Erythroblast (primary cell): ENCODE measurements around the gene TES.

Experiments used
- DNase-seq, 2 experiments: peaks; one replicate each; lab custom pipeline; 2025; lab: John Stamatoyannopoulos, UW
- GATA1 ChIP-seq: IDR thresholded peaks from 2 replicates; pipeline ENCODE4 v1.6.1; 2011; ENCODE audit warnings: low read depth, mild to moderate bottlenecking, control low read depth, low read length, moderate library complexity
- POLR2A ChIP-seq: IDR thresholded peaks from 2 replicates; pipeline ENCODE4 v1.6.1; 2011; ENCODE audit warnings: mild to moderate bottlenecking, low read length

Gene TES

DNA sequence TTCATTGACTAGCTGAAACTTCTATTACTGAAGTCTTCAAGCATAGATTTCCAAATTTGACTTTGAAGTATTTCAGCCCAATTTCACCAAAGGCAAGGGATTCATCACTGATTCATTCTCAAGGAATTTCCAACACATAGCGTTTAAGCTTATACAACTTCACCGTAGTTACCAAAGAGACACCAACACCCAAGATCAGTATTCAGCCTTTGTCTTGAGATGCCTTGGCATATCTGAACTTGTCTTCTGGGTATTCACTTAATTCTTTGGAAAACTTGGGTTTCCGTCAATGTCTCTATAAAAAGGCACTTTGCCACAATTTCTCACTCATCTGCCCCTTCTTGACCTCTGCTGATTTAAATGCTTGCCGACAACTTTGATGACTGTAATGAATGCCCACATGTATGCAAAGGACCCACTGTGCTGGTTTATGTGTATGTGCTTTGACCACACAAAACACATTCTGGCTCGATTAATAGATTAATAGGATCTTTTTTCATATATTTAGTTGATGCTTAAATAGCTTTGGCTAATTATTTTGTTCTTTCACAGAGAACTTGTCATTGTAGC lies 49.6 kb downstream of the TES start:
- no peak for TF ChIP-seq POLR2A
- TF ChIP-seq GATA1, result no peak
- DNase-seq, result no peak

DNA sequence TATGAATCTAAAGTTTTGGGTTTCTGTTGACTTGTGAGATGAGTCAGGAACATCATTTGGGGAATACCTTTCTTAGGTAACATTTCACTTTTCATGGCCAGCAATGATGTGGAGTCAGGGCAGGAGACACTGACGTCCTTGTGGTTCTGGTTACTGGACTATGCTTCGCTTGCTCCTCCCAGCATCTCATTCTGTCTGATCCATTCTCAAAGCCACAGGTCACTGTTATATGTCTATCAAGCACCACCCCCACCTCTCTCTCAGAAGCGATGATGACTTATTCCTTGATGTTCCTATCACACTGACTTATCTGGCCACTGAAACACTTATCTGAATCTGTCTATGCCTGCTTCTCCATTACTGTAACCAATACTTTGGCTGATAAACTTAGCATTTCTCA lies 51.6 kb downstream of the TES start:
- TF ChIP-seq POLR2A (no peak), GATA1 (no peak)

DNA sequence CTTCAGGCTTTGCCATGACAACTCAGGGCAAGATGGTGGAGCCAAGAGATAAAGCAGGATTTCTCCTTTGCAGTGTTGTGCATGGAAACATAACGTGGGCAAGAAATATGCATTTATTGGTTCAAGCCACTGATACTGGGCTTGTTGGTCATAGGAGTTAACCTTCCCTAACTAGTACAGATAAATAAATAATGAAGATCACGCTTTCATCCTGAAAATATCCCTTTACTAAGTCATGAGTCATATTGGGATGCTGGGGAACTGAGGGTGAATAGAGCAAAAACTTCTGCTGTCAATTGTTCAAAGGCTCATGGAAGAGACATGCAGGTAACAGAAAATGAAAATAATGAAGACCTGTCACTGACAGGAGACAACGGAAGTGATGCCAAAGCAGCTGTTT lies 55.5 kb downstream of the TES start:
- no peak for TF ChIP-seq GATA1
- no peak for TF ChIP-seq POLR2A
- DNase-seq, result no peak

More for the DNA sequence above, 51.6 kb downstream of the TES start:
- no peak for DNase-seq

DNA sequence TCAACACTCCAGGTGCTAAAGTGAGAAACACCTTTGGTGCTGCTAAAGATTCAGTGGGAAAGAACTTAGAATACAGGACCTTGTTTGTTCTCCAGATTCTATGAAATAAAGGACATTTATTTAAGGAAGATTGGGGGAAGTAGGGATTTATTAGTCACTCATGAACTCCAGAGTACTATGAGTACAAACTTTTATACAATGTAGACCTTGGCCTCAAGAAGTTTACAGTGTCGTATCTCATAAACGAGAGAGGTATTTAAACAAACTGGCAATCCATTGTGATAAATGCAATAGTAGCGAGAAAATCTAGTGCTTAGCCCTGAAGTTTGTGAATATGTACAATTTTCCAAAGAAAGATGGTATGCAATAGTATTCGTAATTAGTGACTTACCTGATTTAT lies 59.1 kb downstream of the TES start:
- TF ChIP-seq POLR2A (no peak), GATA1 (no peak)
- DNase-seq, result no peak

DNA sequence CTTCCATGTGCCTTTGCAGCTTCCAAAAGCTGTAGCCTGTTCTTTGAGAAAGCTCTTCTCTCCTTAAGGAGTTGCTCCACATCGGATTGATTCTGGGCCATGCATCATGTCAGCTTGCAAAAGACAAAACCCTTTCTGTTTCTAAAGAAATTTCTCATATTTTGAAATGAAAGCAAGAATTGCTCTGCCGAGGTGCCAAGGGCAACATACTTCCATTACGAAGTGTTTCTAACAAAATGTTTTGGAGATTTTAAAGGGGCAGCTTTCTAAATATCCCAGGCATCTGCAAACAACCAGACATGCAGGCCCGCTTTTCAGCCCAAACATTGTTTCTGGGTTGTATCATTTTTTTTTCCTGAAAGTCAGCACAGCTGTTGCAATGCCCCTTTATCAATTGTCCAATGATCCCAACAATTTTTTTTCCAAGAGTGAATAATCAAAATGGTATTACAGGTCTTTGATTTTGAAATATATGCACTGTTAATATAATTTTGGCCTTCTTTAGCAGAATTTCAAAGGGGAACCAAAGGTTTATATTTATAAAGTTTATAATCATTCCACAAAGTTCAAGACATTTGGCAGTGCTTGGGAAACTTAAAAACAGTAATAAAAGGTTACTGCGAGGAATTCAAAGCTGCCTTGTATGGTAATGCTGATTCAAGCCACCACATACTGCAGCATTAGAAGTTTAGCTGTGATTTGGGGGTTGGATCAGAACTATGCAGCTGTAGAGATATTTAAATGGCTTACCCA lies 61.0 kb downstream of the TES start:
- no peak for TF ChIP-seq POLR2A
- no peak for TF ChIP-seq GATA1
- DNase-seq, result no peak

DNA sequence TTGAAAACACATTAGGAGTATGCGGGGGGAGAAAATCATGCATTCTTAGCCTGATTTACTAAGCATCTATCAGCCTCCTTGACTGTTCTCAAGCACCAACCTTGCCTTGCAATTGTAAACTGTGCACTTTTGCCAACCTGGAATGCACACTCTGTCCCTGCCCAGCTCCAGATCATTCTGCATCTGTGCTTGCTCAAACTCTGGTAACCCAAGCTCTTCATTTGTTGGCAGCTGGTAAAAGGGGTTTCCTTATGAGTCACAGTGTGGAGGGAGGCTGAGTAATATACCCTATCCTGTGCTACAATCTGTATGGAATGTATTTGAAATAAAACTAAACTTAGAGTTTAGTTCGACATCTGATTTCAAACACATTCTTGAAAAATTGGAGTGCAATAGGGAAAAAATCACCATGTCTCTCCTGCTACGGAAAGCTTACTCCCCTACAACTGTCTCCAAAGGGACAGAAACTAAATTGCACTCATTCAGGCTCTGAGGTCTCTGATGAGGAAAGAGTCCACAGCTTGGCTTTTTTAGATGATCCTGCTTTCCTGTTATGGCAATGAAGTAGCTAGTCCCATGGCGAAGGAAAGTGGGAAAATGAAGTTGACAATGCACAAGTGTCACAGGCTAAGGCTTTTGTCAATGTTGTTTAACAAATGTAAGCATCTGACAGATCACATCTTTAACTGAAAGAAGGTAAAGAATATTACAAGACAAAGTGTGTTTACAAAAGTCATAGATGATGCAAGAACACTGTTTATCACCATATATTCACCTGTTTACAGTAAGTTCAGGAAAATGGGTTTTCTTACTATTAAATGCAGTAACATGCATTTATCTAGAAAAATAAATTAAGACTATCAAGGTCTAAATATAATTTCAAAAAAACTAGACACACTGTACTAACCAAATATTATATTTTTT lies 61.9 kb downstream of the TES start:
- no peak for TF ChIP-seq POLR2A
- TF ChIP-seq GATA1, result no peak
- DNase-seq, result no peak

DNA sequence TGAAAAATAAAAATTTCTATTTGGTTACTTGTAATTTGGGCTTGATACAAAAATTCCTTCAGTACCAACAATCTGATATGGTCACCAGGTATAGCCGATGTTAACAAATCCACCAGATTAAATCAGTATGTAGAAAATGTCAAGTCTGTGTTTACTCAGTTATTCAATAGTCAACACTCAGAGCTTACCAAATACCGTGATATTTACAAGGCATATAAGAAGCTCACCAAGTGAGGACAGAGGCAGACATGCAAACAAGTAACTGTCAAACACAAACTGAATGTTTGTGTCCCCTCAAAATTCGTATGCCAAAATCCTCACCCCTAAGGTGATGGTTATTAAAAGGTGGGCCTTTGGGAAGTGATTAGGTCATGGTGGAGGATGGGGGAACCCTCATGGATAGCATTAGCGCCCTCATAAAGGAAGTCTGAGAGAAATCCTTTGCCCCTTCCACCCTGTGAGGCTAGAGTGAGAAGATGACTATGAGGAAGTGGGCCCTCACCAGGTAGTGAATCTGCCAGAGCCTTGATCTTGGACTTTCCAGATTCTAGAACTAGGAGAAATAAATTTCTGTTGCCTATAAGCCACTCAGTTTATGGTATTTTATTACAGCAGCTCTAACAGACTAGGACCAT lies 63.1 kb downstream of the TES start:
- no peak for TF ChIP-seq POLR2A
- TF ChIP-seq GATA1, result no peak

DNA sequence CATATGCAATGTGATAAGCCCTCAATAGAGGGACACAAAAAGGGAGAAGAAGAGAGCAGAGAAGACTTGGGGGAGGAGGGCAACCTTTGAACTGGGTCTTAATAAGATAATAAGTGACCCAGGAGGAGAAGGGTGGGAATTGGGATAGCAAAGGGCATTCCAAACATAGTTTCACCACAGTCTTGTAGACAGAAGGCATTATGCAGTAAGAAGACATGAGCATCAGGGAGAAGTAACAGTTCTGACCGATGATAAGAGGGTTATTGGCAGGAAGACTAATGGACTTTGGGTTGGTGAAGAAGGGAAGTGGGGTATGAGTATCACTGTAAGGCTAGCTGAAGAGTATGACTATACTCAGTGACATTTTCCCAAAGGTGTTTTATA lies 63.6 kb downstream of the TES start:
- no peak for DNase-seq
- TF ChIP-seq GATA1 (no peak), POLR2A (no peak)

More for the DNA sequence above, 63.1 kb downstream of the TES start:
- DNase-seq, result no peak

DNA sequence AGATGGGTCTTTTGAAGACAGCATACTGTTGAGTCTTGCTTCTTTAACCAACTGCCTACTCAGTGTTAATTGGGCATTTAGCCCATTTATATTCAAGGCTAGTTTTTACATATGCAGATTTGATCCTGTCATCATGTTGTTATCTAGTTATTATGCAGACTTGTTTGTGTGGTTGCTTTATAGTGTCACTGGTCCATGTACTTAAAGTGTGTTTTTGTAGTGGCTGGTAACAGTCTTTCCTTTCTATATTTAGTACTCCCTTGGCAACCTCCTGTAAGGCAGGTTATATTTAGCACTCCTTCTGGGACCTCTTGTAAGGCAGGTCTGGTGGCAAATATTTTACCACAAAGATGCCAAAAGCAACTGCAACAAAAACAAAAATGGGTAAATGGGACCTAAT lies 66.7 kb downstream of the TES start:
- no peak for DNase-seq
- TF ChIP-seq GATA1 (no peak), POLR2A (no peak)

DNA sequence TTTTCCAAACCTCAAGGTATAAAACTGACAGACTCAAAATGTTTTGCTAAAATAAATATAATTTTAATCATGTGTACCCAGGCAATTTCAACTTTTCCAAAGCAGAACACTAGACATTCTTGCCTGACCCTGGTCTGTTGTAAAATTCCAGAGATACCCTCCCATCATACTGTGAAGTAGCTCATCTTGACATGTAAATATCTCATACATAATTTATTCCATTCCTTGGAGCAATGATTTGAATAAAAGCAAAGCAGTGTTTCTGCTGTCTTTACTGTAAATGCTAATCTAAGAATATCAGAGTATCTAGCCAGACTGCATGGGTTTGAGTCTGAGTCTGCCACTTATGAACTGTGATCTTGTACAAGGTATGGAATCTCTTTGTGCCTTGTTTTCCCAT lies 68.9 kb downstream of the TES start:
- DNase-seq, result no peak
- TF ChIP-seq GATA1 (no peak), POLR2A (no peak)

DNA sequence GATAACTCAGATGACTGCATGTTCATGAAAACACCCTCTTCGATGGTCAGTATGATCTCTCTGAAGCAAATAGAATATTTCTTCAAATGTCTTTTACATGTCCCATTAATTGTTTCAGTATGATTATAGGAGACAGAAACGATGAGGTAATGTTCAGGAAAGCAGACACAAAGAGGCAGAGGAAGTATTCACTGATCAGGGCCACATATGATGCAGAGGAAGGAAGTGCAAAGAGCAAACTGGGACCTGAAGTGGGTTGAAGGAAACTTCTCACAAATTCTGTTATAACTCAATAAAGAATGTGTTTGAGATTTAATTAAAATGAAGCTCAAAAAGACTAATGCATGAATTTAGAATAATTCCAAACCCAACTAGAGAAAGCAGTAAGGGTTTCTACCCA lies 70.5 kb downstream of the TES start:
- TF ChIP-seq GATA1 (no peak), POLR2A (no peak)
- no peak for DNase-seq

DNA sequence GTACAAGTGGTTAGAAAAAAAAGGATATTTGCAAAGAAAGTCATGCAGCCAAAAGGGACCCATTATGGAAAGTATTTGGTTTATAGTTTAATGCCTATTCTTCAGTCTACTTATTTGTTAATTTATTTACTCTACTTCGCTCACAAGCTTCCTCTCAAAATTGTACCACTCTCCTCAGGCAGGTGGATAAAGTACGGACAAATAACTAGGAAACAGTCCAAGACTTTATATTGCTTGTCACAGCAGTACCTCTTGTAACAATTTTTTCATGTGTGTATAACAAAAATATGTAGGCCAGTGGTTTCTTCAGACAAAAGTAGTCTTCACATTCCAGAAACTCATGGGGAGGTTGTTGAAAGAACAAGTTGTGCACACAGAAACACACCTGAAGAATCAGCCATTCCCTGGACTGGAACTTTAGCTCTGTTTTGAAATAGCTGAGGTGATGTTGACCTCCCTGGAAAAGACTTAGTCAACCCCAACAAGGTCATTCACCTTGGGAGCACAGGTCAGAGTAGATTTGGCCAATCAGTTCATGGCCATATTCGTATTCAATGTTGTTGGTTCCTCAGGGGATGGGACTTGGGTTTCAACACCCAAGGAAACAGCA lies 73.4 kb downstream of the TES start:
- DNase-seq, result no peak
- no peak for TF ChIP-seq POLR2A
- TF ChIP-seq GATA1, result no peak

DNA sequence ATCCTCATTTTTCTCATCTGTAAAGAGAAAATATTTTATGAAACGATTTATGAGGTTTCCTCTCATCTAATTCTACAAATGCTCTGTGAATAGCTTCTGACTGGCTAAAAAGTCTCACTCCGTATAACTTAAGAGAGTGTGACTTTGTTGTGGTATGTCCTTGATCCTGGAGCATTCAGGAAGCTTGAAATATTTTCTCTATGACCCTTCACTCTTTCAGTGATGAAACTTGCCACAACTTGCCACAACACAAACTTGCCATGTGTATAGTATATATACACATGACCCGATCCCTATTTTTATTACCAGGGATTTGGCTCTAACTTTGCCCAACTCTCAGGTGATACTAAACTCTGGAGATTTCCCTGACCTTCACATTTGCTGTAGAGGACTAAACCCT lies 74.1 kb downstream of the TES start:
- no peak for DNase-seq
- TF ChIP-seq GATA1 (no peak), POLR2A (no peak)

DNA sequence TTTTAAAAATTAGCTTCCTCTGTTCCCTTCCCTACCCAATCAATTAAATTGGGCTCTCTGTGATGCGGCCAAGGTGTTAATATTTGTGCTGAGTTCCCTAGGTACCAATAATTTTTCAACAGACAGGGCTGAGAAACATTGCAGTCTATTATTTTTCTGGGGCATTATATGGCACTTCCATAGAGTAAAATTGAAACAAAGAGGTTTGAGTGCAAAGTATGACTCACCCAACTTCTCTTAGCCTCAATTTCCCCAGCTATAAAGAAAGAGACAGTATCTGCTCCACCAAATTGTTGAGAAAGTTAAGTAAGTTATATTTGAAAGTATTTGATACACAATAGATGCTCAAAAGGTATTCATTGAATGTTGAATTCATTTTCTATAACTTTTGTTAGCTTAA lies 74.9 kb downstream of the TES start:
- DNase-seq, result no peak
- TF ChIP-seq POLR2A (no peak), GATA1 (no peak)
